NB4 (cell line): ENCODE results near the gene CFAP57.

Experiments used
- POLR2A ChIP-seq: IDR thresholded peaks from 2 replicates; pipeline ENCODE4 v1.6.1; 2011; ENCODE audit warnings: mild to moderate bottlenecking; ENCODE audit not compliant: insufficient read length; ENCODE audit errors: extremely low read depth
- TF ChIP-seq, protein P1 (sequence below): IDR thresholded peaks from one replicate; pipeline ENCODE4 v1.5.1; 2012; ENCODE audit warnings: low read depth, low read length

DNA sequence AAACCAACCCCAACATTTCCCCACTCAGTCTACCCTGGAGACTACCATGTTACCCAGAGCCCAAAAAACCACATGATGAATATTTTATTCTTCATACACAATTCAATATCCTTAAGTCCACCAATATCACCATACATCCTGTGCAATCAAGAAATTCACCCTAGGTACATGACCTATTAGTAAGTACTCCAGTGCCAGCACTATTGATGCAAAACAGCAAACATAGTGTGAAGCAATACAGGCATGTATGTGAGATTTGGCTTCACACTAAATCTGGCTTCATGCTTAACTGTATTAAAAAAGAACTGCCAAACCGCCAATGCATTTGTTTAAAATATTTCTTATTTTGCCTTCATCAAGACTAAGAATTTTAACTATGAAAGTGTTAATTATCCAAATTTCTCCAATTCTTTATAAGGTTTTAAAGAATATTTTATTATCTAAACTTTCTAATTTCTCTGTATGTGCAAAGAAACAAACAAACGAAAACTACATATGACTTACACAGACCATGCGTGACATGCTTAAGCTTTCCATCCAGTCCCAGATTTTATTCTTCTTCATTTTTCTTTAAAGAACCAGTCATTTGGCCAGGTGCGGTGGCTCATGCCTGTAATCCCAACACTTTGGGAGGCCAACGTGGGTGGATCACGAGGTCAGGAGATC is 75.3 kb downstream of the CFAP57 start:
- TF ChIP-seq, protein P1, sequence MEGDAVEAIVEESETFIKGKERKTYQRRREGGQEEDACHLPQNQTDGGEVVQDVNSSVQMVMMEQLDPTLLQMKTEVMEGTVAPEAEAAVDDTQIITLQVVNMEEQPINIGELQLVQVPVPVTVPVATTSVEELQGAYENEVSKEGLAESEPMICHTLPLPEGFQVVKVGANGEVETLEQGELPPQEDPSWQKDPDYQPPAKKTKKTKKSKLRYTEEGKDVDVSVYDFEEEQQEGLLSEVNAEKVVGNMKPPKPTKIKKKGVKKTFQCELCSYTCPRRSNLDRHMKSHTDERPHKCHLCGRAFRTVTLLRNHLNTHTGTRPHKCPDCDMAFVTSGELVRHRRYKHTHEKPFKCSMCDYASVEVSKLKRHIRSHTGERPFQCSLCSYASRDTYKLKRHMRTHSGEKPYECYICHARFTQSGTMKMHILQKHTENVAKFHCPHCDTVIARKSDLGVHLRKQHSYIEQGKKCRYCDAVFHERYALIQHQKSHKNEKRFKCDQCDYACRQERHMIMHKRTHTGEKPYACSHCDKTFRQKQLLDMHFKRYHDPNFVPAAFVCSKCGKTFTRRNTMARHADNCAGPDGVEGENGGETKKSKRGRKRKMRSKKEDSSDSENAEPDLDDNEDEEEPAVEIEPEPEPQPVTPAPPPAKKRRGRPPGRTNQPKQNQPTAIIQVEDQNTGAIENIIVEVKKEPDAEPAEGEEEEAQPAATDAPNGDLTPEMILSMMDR, result no peak
- no peak for TF ChIP-seq POLR2A
